TTC549 (cell line): Measurements from ENCODE around the gene ZNF101.
A peak's percentile ranks its signal among the peaks of the same experiment; 100 is the strongest.

ENCODE experiments used
- FAIRE-seq: peaks from 2 replicates; lab custom pipeline; 2012; peaks lifted over from hg19 to GRCh38; lab: Jason Lieb, UNC

The ZNF101 gene

DNA sequence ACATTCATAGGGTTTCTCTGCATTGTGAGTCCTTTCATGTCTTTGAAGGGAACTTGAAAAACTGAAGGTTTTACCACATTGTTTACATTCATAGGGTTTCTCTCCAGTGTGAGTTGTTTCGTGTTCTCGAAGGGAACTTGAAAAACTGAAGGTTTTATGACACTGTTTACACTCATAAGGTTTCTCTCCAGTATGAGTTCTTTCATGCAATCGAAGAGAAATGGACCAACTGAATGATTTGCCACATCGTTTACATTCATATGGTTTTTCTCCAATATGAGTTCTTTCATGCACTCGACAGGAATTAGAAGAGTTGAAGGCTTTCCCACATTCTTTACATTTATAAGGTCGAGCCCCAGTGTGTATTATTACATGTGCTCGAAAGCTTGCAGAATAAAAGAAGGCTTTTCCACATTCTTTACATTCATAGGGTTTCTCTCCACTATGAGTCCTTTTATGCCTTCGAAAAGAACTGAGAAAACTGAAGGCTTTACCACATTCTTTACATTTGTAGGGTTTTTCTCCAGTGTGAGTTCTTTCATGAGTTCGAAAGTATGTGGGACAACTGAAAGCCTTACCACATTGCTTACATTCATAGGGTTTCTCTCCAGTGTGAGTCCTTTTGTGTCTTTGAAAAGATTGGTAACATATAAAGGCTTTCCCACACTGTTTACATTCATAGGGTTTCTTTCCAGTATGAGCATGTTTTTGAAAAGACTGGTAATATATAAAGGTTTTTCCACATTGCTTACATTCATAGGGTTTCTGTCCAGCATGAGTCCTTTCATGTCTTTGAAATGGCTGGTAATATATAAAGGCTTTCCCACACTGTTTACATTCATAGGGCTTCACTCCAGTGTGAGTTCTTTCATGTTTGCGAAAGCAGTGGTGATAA lies 43.5 kb downstream of the ZNF101 start:
- no peak for FAIRE-seq

DNA sequence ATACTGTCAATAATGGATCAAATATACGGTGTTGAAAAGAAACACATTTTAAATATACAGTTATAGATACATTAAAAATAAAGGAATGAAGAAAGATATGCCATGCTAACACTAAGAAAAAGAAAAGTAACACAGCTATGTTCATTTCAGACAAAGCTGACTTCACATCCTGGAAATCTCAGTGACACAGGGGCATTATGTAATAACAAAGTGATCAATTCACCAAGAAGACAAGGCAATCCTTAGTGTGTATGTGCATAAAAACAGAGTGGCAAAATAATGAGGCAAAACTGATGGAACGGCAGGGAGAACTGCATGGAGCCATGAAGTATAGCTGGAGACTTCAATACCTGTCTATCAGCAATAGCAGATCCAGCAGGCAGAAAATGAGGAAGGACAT lies 51.2 kb downstream of the ZNF101 start:
- FAIRE-seq, result no peak

DNA sequence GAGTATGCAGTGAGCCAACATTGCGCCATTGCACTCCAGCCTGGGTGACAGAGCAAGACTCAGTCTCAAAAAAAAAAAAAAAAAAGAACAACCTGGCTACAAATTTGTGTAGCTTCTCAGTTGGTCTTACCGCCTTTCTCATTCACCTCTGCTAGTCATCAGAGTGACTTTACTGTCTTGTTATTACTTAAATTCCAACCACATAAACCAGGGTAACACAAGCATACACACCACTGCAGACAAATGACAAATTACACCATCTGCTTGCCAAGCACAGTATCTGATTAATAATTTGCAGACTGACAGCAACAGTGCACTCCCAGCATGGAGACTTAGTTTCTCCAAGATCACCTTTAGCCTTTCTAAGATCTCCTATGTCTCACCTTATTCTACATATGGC lies 53.3 kb downstream of the ZNF101 start:
- no peak for FAIRE-seq

DNA sequence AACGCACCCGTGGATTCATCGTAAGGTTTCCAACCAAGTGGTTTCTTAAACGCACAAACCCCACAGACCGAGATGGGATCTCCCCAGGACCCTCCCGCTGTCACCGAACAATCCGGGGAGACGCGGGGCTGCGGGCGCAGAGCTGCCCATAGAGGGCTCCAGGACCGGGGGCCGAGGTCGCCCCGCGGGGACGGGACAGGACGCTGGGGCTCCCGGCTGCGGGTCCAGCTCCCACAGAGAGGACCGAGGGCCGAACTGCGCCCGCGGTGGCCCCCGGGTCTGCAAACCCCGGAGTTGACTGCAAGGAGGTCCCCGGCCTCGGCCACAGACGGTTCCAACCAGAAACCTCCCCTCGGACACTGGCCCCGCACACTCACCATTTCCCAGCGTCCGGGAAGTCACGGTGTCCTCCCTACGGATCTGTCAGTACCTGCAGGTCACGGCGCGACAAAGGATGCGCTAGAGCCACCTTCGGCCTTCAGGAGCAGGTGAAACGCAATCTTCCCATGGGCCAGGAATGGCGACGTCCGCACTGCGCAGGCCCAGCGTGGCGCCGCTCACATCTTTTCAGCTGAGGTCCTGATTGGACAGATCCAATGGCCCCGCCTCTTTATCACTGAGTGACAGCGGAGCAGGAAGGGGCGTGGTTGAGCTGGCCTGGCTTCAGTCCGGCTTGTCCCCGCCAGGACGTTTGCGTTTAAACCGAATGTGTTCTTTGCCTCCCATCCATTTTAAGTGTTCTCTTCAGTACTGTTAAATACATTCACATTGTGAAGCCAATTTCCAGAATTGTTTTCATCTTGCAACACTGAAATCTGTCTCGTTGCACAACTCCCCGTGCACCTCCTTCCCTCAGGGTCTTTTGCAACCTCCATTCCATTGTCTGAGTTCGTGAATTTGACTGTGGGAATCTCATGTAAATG lies 64.2 kb downstream of the ZNF101 start, which contains the start of gene ZNF14:
Gene ZNF14, minus strand, starts transcription at position 534 of the 923 bp plus-strand sequence. Its CDS starts 154 bp downstream, at position 380.
- peak; percentile 87 for FAIRE-seq
